ENCODE results near the gene OPRM1.

- TF ChIP-seq CTCF (IDR thresholded peaks at IDR 0.05) (no peak), POLR2A (IDR thresholded peaks at IDR 0.05) (no peak), EP300 (IDR thresholded peaks at IDR 0.05) (no peak)
These were observed 202.5 kb downstream of the OPRM1 start for GRCh38 chr6:154241581-154241980.
